Measurements from ENCODE around the gene CADM1. TPM values are rescaled to one million over a fixed set of nuclear protein-coding genes. Genes with fewer than 3 reads are reported as not detected.

Gene CADM1
- total and polyA plus RNA-seq, 2 donors (not counting 3 experiments of a cell fraction or from before 2014, with no cell fraction given) = 0.52 to 2.6 TPM

GRCh38 chr11:115477410-115477809 is 26.8 kb downstream of the CADM1 start:
- no peak for DNase-seq (ENCODE audit: low read depth, low spot score)
- Histone ChIP-seq H3K27ac (ENCODE audit: insufficient read depth, low read depth, low read length) (no peak overlapping the region), H3K9ac (replicated peaks; ENCODE audit: extremely low read depth, insufficient read depth, low read length) (no peak overlapping the region), H3K9me1 (replicated peaks; ENCODE audit: control insufficient read depth, extremely low read depth, insufficient read depth, low read length) (no peaks in the 10 kb centered on the region), H3K79me2 (ENCODE audit: control insufficient read depth, insufficient read depth, low read length) (no peaks in the 10 kb centered on the region), H3K4me2 (ENCODE audit: insufficient read depth, low read length) (no peak overlapping the region), H3K4me1 (ENCODE audit: control insufficient read depth, extremely low read depth, insufficient read depth, low read length) (no peaks in the 10 kb centered on the region), H4K20me1 (replicated peaks; ENCODE audit: control insufficient read depth, extremely low read depth, insufficient read depth, low read length) (no peaks in the 10 kb centered on the region), H2AFZ (ENCODE audit: low read depth, low read length) (no peak overlapping the region), H3K27me3 (ENCODE audit: control insufficient read depth in 2 of 2, insufficient read depth in 2 of 2, low read length in 2 of 2) (no peaks in the 10 kb centered on the region), H3K9me3 (replicated peaks; ENCODE audit: control insufficient read depth, insufficient read depth, low read length) (no peaks in the 10 kb centered on the region), H3K36me3 (ENCODE audit: control insufficient read depth in 2 of 2, extremely low read depth in 1 of 2, insufficient read depth in 2 of 2, low read length in 2 of 2) (no peaks in the 10 kb centered on the region), H3K4me3 (replicated peaks in 1 of 3; ENCODE audit: insufficient read depth in 1 of 3, low read depth in 1 of 3, low read length in 3 of 3) (no peak overlapping the region)
- dilution Hi-C loops (cut with MboI; ENCODE audit: extremely low pct_ligation_motif_present, low sequenced_read_pairs) (no loop called here), intact Hi-C loops (cut with micrococcal nuclease) (no loop called here)
- POLR2A ChIA-PET = no interaction called here
- FAIRE-seq = no peak
- no TSS peak for BruUV-seq (replicated peaks)
- CTCF ChIA-PET = no interaction called here
- no peak for TF ChIP-seq FOS (IDR thresholded peaks at IDR 0.05; ENCODE audit: borderline replicate concordance, insufficient read depth, low read length)

GRCh38 chr11:115476463-115477286 is 27.5 kb downstream of the CADM1 start:
- no peaks in the 10 kb centered on the region for H3K79me2 ChIP-seq (ENCODE audit: control insufficient read depth, insufficient read depth, low read length)
- no peak for FAIRE-seq
- H3K9me3 ChIP-seq (replicated peaks; ENCODE audit: control insufficient read depth, insufficient read depth, low read length) = no peaks in the 10 kb centered on the region
- H3K4me1 ChIP-seq (ENCODE audit: control insufficient read depth, extremely low read depth, insufficient read depth, low read length) = no peaks in the 10 kb centered on the region
- POLR2A ChIA-PET = no interaction called here
- intact Hi-C loops (cut with micrococcal nuclease) = no loop called here
- BruUV-seq (replicated peaks) = no TSS peak
- H3K9ac ChIP-seq (replicated peaks; ENCODE audit: extremely low read depth, insufficient read depth, low read length) = no peak overlapping the region
- no peaks in the 10 kb centered on the region for H4K20me1 ChIP-seq (replicated peaks; ENCODE audit: control insufficient read depth, extremely low read depth, insufficient read depth, low read length)
- H3K9me1 ChIP-seq (replicated peaks; ENCODE audit: control insufficient read depth, extremely low read depth, insufficient read depth, low read length) = no peaks in the 10 kb centered on the region
- no peak overlapping the region for H3K4me2 ChIP-seq (ENCODE audit: insufficient read depth, low read length)
- dilution Hi-C loops (cut with MboI; ENCODE audit: extremely low pct_ligation_motif_present, low sequenced_read_pairs) = no loop called here
- CTCF ChIA-PET = no interaction called here
- TF ChIP-seq FOS (IDR thresholded peaks at IDR 0.05; ENCODE audit: borderline replicate concordance, insufficient read depth, low read length) (no peak), JUN (IDR thresholded peaks at IDR 0.05; ENCODE audit: borderline replicate concordance, insufficient read depth, insufficient read length, low read depth) (no peak), MYC (IDR thresholded peaks at IDR 0.05; ENCODE audit: low read depth, low read length) (no peak), CTCF (IDR thresholded peaks at IDR 0.05; ENCODE audit: extremely low read depth in 1 of 2, insufficient read depth in 1 of 2, low read depth in 1 of 2, low read length in 2 of 2) (no peak), EZH2 (IDR thresholded peaks at IDR 0.05; ENCODE audit: borderline replicate concordance, low read depth, low read length, severe bottlenecking) (no peak), GATA2 (IDR thresholded peaks at IDR 0.05; ENCODE audit: insufficient read depth, insufficient read length, low read depth, low read length) (no peak), POLR2A (IDR thresholded peaks at IDR 0.05; ENCODE audit: low read depth, low read length) (no peak), POLR2AphosphoS5 (IDR thresholded peaks at IDR 0.05; ENCODE audit: insufficient read depth, low read depth, low read length) (no peak)
- TF ChIP-seq, protein P1, sequence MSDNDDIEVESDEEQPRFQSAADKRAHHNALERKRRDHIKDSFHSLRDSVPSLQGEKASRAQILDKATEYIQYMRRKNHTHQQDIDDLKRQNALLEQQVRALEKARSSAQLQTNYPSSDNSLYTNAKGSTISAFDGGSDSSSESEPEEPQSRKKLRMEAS (IDR thresholded peaks at IDR 0.05; ENCODE audit: insufficient read depth, insufficient read length) = no peak
- DNase-seq (ENCODE audit: low read depth, low spot score) = no peak
- no peak overlapping the region for H3K27ac ChIP-seq (ENCODE audit: insufficient read depth, low read depth, low read length)
- no peak overlapping the region for H2AFZ ChIP-seq (ENCODE audit: low read depth, low read length)
- H3K27me3 ChIP-seq (ENCODE audit: control insufficient read depth in 2 of 2, insufficient read depth in 2 of 2, low read length in 2 of 2) = no peaks in the 10 kb centered on the region
- H3K36me3 ChIP-seq (ENCODE audit: control insufficient read depth in 2 of 2, extremely low read depth in 1 of 2, insufficient read depth in 2 of 2, low read length in 2 of 2) = no peaks in the 10 kb centered on the region
- no peak overlapping the region for H3K4me3 ChIP-seq (replicated peaks in 1 of 3; ENCODE audit: insufficient read depth in 1 of 3, low read depth in 1 of 3, low read length in 3 of 3)
